ENCODE data around the gene RRN3.
"Not testable (repeated sequence)": the region's sequence is repeated elsewhere in the genome, so short reads cannot be mapped to it uniquely, and the experiment has no call there.

GRCh38 chr16:15029749-15030148 lies 64.3 kb downstream of the RRN3 start:
- TF ChIP-seq CTCF (conservative IDR thresholded peaks at IDR 0.05; ENCODE audit: low read depth, low read length); EZH2phosphoT487 (IDR thresholded peaks at IDR 0.05; ENCODE audit: borderline replicate concordance, low read length); EZH2 (IDR thresholded peaks at IDR 0.05; ENCODE audit: low read length, unreplicated experiment): not testable (repeated sequence)

All from PC-3 (cell line).